Testis (tissue), 2 donors: ENCODE data around the gene PRCC.

Experiments used
- CTCF ChIP-seq, 3 experiments: fragments of 450-650 bp in 2 of 3; fragments of 200-600 bp in 1 of 3; sonication (generic) in 1 of 3; IDR thresholded peaks; one replicate each; pipeline ENCODE4 v1.5.1; 2016 to 2019; ENCODE audit warnings: antibody characterized with exemption in 3 of 3, mild to moderate bottlenecking in 2 of 3, moderate library complexity in 1 of 3
- POLR2A ChIP-seq: fragments of 450-650 bp; IDR thresholded peaks from one replicate; pipeline ENCODE4 v1.6.1; 2017; ENCODE audit warnings: antibody characterized with exemption, mild to moderate bottlenecking, moderate library complexity

GRCh38 chr1:156738916-156739315 is 28.4 kb upstream of the PRCC start:
- no peak for TF ChIP-seq CTCF (IDR thresholded peaks at IDR 0.05)
- TF ChIP-seq POLR2A = no peak
